Right lobe of liver (tissue), 4 donors: ENCODE data around the gene ZNF326.

Source experiments
- CTCF ChIP-seq, 4 donors: fragments of 200-600 bp in 3 of 4; fragments of 450-650 bp in 1 of 4; IDR thresholded peaks; one replicate each; pipeline versions ENCODE4 v1.5.1 to v1.8.0; 2016 to 2022; ENCODE audit warnings: antibody characterized with exemption in 4 of 4, mild to moderate bottlenecking in 2 of 4
- POLR2A ChIP-seq: fragments of 450-650 bp; IDR thresholded peaks from one replicate; pipeline ENCODE4 v1.6.1; 2017; ENCODE audit warnings: antibody characterized with exemption, mild to moderate bottlenecking
- donor health status: DM: no; HTN: no; CAD: no.
- donor health status: DM: no; HTN: no; CAD: no.
- donor health status: DM: no; HTN: yes; CAD: no.

GRCh38 chr1:89990976-89991831 lies 3.7 kb upstream of the ZNF326 start:
- TF ChIP-seq CTCF (IDR thresholded peaks at IDR 0.05) (no peak), POLR2A (no peak)
